Activated T-cell treated with anti-CD3 and anti-CD28 coated beads for 1 hour (primary cell): ENCODE data around the gene RPS8.
A peak's percentile ranks its signal among the peaks of the same experiment; 100 is the strongest.
"Not testable (repeated sequence)": the region's sequence is repeated elsewhere in the genome, so short reads cannot be mapped to it uniquely, and the experiment has no call there.

ENCODE experiments used
- DNase-seq: peaks from one replicate; pipeline ENCODE4 v3.0.0-alpha.2; 2020; ENCODE audit warnings: low read depth

Gene RPS8

DNA sequence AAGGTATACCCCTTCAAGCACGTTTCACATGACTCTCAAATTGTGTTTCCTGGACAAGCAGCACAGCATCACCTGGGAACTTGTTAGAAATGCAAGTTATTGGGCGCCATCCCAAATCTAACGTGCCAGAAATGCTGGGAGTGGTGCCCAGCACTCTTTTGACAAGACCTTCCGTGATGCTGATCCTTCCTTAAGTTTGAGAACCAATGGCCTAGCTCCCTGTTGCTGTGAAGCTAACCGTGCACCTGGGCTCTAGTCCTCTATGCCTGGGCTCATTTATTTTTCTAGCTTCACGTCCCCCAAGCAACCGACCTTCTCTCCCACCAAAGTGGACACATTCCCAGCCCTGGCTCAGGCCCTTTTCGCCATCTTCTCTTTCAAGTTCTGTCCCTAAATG is 8.4 kb downstream of the RPS8 start:
- DNase-seq = no peak

DNA sequence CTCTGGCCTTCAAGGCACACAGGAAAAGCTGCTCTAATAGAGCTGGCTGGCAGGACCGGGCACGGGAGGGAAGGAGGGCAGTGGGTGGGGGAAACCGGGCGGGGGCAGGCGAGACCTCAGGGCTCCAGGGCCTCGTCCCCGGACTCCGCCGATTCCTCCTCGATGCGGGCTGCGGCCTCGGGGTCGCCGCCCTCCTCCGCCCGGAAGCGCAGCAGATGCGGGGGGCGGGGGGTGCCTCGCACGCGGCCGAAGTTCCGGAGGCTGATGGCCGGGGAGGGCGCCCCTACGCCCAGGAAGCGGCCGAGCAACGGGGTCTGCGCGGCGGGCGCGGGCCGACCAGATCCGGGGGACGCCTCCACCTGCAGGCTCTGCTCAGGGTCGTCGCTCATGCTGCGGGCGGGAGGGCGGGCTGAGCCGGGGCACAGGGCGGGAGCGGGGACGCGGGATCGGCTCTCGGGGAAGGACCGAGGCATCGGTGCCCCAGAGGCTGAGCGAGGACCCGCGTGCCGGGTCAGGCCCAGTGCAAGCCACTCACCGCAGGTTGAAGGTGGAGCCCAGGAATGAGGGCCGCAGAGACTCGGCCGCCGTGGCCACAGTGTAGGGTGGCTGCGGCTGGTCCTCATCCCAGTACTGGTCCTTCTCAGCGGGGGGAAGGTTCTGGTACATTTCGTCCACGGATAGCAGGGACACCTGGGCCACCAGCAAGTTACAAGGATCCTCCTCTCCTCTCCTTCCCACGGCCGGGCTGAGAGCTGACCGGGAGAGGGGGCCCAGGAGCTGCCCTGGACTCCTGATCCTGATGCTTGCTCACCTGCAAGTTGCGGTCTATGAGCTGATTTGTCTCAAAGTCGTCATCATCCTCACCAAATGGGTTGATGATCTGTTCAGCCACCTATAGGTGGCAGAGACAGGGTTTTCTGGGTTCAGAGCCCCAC is 9.0 kb downstream of the RPS8 start:
- no peak for DNase-seq

DNA sequence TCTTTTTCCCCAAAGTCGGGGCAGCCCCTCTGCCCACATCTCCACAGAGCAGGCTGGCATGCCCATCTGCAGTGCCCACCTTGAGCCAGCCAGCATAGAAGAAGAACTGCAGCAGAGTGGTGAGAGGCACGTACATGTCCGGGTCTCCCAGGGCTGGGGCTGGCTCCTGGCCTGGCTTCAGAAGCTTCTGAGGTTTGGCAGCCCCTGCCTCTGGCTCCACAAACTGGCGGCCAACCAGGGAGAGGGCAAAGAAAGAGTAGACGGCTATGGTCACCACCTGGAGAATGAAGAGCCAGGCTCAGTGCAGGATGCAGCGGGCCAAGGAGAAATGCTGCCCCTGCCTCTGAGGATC is 9.7 kb downstream of the RPS8 start:
- no peak for DNase-seq

DNA sequence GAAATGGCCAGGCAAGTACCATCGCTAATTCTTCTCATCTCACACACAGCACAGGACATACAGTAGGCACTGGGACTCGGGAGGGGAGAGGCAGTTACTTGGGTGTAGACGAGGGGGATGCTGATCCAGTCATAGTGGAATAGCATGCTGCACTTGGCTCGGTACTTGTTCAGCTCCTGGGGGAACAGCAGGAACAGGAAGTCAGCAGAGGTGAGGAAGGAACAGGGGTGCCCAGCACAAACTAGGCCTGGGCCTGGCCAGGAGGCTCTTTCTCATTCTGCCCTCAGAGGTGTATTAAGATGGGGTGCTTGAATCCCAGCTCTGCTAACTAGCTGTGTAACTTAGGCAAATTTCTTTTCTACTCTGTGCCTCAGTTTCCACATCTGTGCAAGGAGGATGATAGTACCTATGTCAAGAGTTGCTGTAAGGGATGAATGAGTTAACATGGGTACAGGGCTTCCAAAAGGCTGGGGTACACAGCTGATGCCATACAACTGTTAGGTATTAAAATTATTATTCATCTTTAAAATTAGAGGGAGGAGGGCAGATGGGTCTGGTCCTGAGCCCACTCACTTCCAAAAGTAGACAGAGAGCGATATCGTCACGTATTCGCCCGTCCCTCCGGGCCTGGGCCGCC is 10.3 kb downstream of the RPS8 start:
- no peak for DNase-seq

DNA sequence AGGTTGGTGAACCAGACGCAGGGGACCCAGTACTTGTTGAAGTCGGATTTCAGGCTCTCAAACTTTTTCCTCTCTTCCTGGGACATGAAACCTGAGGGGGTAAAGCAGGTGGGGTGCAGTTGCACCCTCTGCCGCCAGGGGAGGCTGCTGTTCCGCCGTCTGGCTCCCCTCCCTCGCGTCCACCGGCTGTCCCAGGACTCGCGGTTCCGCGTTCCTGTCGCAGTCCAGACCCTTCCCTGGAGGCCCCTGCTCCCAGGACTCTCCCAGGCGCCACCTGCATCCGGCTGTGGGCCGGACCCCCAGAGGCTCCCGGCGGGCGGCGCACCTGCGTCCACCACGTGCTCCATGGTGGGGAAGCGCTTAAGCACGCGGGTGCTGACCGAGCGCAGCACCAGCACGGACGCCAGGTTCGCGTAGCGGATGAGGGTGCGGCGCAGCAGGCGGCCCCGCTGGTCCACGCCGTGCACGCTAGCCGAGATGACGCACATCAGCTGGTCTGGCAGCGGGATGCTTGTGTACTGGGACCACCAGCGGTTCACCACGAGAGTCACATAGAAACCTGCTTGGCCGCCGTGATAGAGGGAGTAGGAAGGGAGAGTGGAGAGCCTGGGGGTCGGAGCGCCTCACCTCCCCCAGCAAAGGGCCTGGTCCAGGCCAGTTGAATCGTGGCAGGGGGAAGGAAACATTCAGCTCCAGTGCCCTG is 10.9 kb downstream of the RPS8 start:
- DNase-seq = peak; percentile 70

DNA sequence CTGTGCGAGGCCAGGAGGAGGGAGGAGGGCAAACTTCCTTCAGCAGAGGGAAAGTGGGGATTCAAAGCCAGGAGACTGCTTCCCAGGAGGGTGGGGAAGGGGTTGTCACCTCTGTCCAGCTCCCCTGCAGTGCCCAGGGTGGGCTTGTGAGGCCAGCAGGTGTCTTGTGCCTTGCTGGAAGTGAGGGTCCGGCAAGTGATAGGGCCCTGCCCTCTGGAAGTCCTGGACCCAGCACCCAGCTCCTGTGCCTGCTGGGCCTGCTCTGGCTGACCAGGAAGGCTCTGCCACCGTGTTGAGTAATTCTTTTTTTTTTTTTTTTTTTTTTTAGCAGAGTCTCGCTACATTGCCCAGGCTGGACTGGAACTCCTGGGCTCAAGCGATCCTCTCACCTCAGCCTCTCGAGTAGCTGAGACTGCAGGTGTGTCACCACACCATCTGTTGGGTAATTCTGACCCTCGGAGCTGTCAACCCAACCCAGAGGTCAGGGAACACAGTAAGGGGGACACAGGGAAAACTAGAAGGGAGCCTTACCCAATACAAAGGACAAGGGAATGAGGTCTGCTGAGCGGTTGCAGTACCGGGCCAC is 11.6 kb downstream of the RPS8 start:
- DNase-seq = no peak

DNA sequence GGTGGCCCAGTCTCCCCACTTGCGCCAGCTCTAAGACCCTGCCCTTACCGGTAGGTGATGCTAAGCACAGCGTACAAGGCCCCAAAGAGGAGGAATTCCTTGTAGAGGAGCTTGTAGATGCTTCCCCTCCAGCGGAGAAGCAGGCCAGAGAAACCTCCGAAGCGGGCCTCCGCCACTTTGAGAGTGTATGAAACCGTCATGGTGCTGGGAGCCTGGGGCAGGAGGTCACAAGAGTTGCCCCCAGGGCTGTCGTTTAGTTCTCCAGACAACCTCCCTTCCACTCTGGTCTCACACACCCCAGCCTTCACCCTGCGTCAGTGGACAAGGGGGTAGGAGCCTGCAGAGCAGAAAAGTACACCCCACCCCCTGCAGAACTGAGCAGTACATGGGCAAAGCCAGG is 12.2 kb downstream of the RPS8 start:
- DNase-seq = no peak

DNA sequence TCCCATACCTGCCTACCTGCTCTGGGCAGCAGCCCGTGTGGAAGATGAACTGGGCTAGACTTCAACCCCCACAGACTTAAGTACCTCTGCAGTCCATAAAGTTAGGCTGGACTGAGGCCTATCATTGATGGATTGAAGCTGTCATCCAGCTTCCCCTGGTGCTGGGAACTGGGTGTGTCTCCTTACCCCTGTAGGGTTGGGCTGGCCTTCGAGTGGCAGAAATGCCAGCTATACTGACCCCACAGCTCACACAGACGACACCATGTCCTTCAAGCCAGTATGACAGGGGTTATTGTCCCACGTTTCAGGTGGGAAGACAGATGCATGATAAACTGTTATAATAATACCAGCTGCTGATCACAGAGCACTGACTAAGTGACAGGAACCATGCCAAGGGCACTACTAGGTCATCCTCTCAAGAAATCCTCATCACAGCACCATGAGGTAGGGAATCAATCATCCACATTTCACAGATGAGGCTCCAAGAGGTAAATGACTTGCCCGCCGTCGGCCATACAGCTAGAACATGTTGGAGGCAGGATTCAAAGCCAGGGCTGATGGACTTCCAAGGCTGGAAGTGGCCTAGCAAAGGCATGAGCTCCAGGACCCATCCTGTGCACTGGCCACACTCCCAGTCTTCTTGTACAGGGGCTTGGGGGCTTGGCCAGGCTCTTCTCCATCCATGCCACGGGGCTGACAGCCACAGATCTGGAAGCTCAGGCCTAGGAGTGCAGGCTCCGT is 12.9 kb downstream of the RPS8 start, which contains the start of gene BEST4:
TSS of gene BEST4 (minus strand) at position 51 of the 741 bp plus-strand sequence. CDS start 465 bp downstream, outside the sequence.
- no peak for DNase-seq

DNA sequence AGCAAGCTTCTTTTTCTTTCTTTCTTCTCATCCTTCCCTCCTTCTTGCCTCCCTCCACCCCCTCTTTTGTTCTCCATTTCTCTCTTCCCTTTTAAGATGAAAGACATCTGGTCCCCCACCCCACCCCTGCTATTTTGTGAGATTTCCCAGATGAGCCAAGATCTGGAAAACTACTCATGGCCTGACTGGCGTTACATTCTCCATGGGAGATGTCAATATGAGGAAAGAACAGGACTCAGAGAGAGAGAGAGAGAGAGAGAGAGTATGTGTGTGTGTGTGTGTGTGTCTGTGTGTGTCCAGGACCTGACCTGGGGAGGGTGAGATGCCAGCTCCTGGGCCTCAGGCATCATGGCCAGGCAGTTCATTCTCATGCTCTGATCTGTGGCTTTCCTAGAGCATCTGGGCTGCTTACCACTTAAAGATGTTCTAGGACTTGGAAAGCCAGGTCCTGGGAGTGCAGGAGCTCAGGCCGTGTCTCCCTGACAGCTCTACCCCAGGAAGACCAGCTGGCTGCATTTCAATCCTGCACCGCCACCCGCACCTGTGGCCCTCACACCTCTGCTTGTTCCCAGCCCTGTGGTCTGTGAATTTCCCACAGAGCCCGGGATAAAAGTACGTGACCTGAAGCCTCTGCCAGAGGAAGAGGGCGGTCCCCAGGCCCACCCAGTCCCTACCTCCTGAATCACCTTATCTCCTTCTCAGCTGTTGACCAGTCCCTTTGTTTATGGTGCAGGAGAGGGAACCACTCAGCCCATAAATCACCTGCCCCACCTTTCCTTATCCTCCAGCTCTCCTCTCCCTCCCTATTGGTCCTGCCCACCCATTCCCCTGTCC is 15.8 kb downstream of the RPS8 start:
- no peak for DNase-seq

DNA sequence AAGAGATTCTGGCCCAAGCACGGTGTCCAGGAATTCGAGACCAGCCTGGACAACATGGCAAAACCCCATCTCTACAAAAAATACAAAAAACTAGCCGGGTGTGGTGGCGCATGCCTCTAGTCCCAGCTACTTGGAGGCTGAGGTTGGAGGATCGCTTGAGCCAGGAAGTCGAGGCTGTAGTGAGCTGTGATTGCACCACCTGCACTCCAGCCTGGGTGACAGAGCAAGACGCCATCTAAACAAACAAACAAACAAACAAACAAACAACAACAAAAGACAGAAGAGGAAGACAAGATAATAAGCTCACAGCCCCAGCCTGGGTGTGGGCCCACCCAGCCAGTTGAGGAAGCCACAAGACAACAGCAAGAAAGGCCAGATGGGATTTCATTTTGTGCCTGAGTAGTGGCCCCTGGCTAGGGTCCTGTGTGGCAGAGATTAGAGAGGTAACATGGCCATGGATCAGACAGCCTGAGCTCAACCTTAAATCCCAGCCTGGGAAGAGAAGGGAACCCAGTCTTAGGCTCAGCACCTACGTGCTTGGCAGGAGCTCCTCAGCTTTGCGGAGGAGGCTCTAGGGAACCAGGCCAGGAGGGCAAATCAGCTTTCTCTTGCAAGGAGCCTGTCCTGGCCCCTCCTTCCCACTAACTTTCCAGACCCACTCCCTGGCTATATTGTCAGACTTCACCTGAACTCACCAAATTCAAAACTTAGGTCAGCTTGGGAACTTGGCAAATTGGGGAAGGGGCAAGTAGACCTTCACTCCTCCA is 17.6 kb downstream of the RPS8 start:
- DNase-seq = no peak

DNA sequence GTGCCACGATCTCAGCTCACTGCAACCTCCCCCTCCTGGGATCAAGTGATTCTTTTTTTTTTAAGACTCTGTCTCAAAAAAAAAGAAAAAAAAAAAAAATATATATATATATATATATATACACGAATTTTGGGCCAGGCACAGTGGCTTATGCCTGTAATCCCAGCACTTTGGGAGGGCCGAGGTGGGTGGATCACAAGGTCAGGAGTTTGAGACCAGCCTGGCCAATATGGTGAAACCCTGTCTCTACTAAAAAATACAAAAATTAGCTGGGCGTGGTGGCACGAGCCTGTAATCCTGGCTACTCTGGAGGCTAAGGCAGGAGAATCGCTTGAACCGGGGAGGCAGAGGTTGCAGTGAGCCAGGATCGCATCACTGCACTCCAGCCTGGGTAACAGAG is 22.5 kb downstream of the RPS8 start:
- not testable (repeated sequence) for DNase-seq

DNA sequence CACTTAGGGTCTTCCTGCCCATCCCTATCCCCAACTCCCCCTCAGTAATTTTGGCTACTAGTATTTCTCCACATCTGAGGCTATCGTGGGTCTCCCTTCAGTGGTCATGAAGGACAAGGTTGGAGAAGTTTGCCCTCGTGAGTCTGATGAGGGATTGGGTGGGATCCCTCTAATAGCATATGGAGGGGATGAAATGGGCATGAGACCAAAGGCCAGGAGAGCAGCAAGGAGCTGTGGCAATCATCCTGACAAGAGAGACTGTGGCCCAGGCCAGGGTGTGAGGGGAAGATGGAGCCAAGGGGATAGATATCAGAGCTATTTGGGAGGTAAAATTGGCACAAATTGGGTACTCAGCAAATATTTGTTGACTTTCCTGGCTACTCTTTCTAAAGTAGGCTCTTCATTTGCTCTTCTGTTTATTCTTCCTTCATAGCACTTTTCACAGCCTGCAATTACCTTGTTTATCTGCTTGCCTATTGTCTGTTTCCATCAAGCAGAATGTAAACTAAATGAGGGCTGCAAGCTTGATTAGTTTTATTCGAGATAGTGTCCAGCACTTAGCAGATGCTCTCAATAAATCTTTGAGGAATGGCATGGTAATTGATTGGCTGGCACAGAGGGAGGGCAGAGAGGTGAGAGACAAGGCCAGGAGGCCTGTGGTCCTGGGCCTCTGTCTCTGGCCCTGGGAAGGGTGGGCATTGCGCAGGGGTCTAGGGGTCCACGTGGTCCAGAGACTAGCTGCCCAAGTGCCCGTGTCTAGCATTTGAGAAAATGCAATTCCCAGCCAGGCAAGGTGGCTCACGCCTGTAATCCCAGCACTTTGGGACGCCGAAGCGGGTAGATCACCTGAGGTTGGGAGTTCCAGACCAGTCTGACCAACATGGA is 23.4 kb downstream of the RPS8 start:
- no peak for DNase-seq

DNA sequence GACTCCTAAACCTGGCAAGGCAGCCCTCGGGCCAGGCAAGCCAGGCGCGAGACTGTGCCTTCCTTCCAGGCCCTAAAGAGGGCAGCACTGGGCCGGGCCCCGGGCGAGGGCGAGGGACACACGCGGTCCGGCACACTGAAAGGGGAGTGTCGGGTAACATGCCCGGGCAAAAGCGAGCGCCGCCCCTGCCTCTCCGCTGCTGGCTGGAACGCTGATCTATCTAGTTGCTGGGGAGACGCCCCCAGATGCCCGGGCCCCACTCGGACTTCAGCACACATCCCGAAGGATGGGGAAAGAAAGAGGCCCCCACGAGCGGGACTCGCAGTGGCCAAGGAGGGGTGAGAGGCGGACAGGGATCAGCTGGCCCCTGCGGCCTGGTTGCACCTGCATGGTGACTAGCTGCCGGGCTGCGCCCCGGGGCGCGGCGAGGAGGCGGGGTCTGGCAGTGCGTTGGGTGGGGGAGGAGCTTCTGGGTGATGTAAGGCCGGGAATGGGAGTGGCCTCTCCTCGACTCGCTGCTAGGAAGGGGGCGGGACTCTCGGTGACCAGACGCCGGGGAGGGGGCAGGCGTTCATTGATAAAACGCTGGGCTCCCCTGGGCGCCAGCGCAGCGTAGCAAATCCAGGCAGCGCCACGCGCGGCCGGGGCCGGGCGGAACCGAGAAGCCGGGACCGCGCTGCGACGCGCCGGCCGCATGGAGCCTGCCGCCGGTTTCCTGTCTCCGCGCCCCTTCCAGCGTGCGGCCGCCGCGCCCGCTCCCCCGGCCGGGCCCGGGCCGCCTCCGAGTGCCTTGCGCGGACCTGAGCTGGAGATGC is 24.6 kb downstream of the RPS8 start, which contains the start of gene PLK3:
TSS of gene PLK3 (plus strand) at position 608 of the 815 bp plus-strand sequence. CDS start at position 695, 87 bp downstream.
- peak; percentile 96 for DNase-seq

DNA sequence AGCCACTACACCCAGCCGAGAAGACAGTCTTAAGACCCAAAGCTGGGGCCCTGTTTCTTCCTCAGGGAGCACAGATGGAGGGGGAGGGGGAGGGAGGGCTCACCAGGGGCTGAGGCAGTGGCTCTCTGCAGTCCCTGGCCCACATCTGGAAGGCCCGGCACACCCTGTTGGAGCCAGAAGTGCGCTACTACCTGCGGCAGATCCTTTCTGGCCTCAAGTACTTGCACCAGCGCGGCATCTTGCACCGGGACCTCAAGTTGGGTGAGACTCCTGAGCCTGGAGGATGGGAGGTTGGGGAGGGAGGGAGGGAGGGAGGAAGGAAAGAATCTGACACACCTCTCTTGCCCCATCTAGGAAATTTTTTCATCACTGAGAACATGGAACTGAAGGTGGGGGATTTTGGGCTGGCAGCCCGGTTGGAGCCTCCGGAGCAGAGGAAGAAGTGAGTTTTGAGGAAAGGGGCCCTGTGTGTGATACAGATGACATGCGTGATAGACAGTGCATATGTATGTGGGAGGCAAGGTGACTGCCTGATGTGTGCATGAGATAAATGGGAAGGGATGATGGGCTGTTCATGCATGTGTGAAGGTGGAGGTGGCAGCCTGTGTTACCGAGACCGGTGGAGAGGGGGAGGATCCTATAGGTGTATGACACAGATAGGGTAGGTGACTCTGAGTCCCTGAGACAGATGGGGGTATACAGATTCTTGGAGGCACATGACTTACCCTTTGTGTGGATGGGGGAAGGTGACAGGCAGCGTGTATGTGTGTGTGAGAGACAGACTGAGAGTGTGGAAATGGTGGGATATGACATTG is 26.4 kb downstream of the RPS8 start:
- DNase-seq = no peak

DNA sequence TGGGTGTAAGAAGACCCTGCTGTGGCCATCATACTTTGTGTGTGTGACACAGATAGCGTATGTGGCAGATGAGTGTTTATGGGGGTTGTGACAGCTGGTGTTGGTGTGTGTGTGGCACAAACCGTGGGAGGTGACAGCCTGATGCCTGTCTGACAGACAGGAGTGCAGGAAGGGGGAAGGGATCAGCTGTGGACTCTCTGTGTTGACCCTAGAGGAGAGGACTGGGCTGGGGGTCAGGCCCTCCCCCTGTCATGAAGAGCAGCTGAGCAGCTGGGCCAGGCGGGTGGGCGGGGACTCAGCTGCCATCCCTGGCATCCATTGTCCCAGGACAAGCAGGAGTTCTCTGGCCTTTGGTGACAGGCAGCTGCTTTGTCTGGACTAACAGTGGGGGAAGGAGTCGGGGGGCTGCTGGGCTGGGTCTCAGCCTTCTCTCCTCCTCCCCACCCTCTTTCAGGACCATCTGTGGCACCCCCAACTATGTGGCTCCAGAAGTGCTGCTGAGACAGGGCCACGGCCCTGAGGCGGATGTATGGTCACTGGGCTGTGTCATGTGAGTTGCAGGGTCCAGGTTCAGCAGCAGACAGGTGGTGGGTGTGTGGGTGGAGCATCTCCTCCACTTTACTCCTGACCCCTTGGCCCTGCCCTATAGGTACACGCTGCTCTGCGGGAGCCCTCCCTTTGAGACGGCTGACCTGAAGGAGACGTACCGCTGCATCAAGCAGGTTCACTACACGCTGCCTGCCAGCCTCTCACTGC is 27.1 kb downstream of the RPS8 start:
- no peak for DNase-seq

DNA sequence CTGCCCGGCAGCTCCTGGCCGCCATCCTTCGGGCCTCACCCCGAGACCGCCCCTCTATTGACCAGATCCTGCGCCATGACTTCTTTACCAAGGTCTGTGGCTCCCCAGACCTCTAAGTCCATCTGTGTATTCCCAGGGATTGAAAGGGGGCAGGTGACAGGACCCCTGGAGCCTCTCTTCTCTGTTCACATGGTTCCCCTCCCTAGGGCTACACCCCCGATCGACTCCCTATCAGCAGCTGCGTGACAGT is 27.6 kb downstream of the RPS8 start:
- no peak for DNase-seq
